ENCODE measurements around the gene MVB12B. TPM values are rescaled to one million over a fixed set of nuclear protein-coding genes. Genes with fewer than 3 reads are reported as not detected.
A peak's percentile ranks its signal among the peaks of the same experiment; 100 is the strongest.
"Not testable (repeated sequence)": the region's sequence is repeated elsewhere in the genome, so short reads cannot be mapped to it uniquely, and the experiment has no call there.

Gene MVB12B
- total RNA-seq, 2 donors from 2014 or later: 13.6 to 13.8 TPM

DNA sequence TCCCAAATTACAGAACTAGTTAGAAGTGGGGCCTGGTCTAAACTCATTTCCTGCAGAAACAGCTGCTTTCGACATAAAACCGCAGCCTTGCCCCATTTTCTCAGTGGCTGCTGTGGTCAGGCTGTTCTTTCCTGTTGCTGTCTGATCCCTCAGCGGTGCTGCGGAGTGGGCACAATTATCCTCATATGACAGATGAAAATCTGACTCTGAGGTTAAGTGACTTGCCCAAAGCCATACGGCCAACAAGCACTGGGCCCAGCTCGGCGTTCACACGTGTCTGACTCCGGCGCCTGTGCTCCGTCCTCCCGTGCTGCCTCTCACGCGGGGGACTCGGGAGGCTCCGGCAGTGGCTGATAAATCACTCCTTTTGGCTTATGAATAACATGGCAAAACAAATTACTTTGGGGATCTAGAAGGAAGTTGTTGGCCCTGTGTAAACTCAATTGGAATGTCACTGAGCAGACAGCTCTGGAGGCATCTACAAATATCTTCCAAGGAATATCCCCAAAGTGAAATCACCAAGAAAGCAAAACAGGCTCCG, 144.5 kb downstream of the MVB12B start:
- intact Hi-C loops (cut with DNase I): no loop called here
- DNase-seq (ENCODE audit: low spot score): peak; percentile 93

DNA sequence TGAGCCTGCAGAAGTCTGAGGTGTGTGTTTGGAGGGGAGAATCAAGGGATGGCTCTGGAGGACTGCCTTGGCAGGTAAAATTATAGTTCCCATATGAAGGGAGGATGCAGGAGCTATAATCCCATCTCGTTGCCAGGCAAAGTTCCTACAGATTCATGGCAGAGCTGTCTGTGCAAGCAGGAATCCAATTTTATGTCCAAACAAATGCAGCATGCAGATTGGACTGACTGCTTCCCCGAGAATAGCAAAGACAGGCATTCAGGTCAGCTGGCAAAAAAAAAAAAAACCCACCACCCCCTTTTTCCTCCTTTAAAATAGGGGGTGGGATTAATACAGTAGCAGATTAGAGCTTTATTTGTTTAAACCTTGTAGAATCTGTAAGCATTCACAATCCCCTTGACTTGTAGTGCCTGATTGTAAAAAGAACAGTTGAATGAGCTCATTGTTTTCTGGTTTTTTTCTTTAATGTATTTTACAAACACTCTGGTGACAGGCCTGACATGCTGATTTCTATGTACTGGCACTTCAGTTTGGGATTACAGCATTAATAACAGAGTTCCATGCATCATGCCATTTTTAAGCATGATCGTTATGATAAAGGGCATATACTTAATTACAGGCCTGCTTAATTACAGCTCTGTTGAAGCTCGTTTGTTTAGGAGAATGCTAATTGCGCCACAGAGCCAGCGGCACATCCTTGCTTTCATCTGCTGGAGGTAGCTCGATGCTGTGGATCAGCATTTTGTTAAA, 145.7 kb downstream of the MVB12B start:
- intact Hi-C loops (cut with DNase I): no loop called here
- DNase-seq (ENCODE audit: low spot score): no peak

DNA sequence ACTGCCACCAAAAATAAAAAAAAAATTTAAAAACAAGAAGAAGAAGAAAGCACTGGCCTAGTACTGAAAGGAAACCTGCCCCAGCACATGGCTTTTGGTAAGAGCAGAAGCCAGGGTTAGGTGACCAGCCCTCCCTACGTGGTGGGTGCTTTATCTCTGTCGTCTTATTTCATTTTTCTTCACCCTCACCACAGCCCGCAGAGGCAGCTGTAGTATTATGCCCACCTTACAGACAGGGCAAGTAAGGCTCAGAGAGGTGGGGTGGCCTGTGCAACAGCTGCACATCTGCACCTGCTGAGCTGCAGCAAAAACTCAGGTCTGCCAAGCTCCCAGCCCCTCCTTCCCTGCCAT, 146.3 kb downstream of the MVB12B start:
- intact Hi-C loops (cut with DNase I): no loop called here

DNA sequence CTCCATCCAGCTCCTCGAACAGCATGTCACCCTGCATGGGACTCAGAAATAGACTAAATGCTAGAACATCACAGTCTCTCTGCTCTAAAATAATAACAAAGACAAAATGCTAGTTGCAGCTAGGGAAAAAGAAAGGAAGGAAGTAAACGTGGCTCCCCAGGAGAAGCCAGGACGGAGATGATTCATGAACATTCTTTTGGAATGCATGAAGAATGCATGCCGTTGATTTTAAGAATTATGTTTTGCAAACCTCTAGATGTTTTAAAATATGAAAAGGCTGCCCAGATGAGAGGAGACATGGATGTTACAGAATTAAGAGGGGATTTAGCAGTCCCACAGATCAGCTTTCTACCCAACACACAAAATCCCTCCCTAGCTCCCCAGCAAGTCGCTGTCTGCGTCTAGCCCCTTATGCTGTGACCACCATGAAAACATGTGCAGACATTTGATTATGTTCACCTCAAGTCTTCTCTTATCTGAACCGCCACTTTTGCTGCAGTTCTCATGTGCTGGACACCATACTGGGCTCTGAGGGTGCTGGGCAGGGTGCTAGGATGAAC, 147.7 kb downstream of the MVB12B start:
- no peak for DNase-seq (ENCODE audit: low spot score)
- intact Hi-C loops (cut with DNase I): no loop called here

More for the DNA sequence above, 146.3 kb downstream of the MVB12B start:
- DNase-seq (ENCODE audit: low spot score): no peak

DNA sequence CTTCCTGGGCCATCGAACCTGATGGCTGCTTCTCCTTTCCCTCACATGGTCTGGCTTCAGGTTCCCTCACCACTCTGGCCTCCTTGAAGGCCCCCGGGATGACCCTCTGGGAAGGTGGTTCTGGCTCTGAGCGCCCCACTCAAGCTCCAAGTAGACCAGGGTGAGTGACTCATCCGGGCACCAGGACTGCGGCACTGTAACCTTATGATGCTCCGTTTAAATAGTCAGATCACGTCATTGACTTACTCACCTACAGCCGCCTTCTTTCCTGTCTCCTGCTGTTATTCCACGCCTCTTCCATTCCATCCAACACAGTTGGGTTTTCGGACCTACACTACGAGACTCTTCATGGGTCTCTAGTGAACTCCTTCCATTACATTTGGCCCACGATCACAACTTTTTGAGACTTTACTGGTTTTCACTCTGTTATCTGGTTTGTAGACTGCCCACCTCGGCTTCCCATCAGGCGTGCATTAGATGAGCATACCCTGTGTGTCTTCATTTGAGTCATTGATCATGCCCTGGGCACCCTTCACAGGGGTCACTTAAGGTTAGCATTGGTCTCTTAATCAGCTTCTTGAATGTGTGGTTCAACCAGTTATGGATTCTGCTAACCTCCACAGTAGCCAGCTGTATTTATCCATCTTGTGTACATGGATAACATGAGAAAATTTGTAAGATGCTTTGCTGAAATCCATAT, 148.3 kb downstream of the MVB12B start:
- DNase-seq (ENCODE audit: low spot score): no peak
- intact Hi-C loops (cut with DNase I): no loop called here

GRCh38 chr9:126475933-126476555, 149.4 kb downstream of the MVB12B start:
- intact Hi-C loops (cut with DNase I): no loop called here
- no peak for DNase-seq (ENCODE audit: low spot score)

DNA sequence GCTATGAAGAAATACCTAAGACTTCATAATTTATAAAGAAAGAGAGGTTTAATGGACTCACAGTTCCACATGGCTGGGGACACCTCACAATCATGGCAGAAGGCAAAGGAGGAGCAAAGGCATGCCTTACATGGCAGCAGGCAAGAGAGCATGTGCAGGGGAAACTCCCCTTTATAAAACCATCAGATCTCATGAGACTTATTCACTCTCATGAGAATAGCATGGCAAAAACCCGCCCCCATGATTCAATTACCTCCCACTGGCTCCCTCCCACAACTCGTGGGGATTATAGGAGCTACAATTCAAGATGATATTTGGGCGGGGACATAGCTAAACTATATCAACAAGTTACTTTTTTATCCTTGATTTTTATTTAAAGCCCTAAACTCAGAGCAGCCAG, 150.8 kb downstream of the MVB12B start:
- DNase-seq (ENCODE audit: low spot score); intact Hi-C loops (cut with DNase I): not testable (repeated sequence)

- intact Hi-C loops (cut with DNase I): no loop called here
- DNase-seq (ENCODE audit: low spot score): no peak
These were observed 151.8 kb downstream of the MVB12B start for GRCh38 chr9:126478216-126478981.

DNA sequence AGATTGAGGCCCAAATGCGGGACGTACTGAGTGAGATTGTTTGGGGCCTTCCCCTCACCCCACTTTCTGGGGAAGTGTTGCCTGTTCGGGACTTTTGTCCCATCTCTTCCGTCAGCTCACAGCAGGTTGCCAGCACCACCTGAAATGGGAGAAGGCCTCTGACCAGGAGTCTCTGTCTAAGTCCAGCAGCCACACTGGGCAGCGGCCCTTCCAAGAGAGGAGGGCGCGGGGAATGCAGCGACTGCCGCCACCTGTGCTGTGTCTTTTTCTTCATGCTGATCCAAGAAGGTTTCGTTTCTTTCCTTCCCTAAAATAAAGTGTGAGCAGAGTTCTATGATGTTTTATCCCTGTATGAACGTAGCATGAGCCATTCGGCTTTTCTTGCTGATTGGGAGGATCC, 152.9 kb downstream of the MVB12B start:
- intact Hi-C loops (cut with DNase I): no loop called here
- DNase-seq (ENCODE audit: low spot score): peak; percentile 41

DNA sequence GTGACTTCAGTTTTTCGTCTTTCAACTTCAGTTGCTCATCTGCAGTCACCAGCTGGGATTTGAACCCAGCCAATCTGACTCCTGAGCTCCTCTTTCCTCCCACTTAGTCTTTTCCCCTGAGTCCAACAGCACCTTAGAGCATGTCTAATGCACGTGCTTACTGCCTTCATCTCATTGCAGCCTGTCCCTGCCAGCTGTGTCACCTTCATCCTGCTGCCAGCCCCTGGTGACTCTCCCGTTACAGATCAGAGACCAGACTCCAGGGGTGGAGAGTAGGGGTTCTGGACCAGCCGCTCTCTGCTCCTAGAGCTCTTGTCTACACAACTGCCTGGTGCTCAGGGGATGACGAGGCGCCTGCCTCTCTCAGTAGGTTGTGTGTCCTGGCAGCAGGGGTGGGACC, 154.2 kb downstream of the MVB12B start:
- peak; percentile 29 for DNase-seq (ENCODE audit: low spot score)
- intact Hi-C loops (cut with DNase I): loop anchor here in 1 of 2 donors (10.0 kb wide), 1 partner anchor 176 kb away; no protein-coding TSS in a partner anchor

DNA sequence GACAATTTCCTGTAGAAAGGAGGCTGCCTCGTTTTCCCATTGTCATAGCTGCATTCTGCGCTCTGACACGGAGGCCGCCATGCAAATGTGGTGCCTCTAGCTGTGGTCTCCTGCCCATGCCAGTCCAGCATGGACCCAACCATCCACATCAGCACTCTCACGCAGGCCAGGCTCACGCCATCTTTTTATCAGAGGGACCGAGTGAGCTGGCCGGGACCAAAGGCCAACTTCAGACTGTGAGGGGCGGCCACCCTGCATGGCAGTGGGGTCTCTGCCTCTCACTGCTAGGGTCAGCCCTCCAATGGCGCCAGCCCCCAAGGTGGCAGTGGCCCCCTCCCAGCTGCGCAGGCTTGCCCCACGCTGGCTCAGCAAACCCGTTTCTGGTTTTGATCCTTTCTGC, 155.2 kb downstream of the MVB12B start:
- peak; percentile 70 for DNase-seq (ENCODE audit: low spot score)
- intact Hi-C loops (cut with DNase I): loop anchor here in 1 of 2 donors (10.0 kb wide), 1 partner anchor 177 kb away; no protein-coding TSS in a partner anchor

GRCh38 chr9:126482361-126483044, 155.9 kb downstream of the MVB12B start:
- intact Hi-C loops (cut with DNase I): loop anchor here in 1 of 2 donors (10.0 kb wide), 1 partner anchor 178 kb away; no protein-coding TSS in a partner anchor
- peak; percentile 89 for DNase-seq (ENCODE audit: low spot score)

GRCh38 chr9:126483468-126484073, 156.9 kb downstream of the MVB12B start:
- peak; percentile 74 for DNase-seq (ENCODE audit: low spot score)
- intact Hi-C loops (cut with DNase I): loop anchor here in 1 of 2 donors (10.0 kb wide), 1 partner anchor 179 kb away; no protein-coding TSS in a partner anchor

GRCh38 chr9:126485662-126486061, 159.0 kb downstream of the MVB12B start:
- DNase-seq (ENCODE audit: low spot score): no peak

GRCh38 chr9:126486276-126486675, 159.6 kb downstream of the MVB12B start:
- DNase-seq (ENCODE audit: low spot score): no peak
- intact Hi-C loops (cut with DNase I): loop anchor here in 1 of 2 donors (10.0 kb wide), 1 partner anchor 181 kb away; no protein-coding TSS in a partner anchor

More at GRCh38 chr9:126485662-126486061, 159.0 kb downstream of the MVB12B start:
- intact Hi-C loops (cut with DNase I): loop anchor here in 1 of 2 donors (10.0 kb wide), 1 partner anchor 181 kb away; no protein-coding TSS in a partner anchor

GRCh38 chr9:126487856-126488255, 161.2 kb downstream of the MVB12B start:
- DNase-seq (ENCODE audit: low spot score): peak; percentile 71
- intact Hi-C loops (cut with DNase I): loop anchor here in 1 of 2 donors (10.0 kb wide), 1 partner anchor 183 kb away; no protein-coding TSS in a partner anchor

DNA sequence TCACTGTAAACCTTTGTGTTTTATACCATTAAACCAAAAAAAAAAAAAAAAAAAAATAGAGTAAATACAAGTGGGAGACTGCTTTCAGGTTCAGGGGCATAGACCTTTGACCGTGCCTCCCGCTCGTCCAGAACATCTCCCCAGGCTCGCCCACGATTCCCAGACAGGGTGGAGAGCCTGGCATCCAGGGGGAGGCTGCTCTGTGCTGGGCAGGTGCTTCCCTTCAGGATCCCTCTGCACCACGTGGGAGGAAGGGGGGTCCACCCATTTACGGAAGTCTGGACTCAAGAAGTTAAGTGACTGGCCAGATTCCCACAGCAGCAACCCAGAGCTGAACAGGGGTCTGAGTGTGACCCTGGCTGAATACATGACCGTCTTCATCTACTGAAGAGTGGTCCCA, 161.7 kb downstream of the MVB12B start:
- intact Hi-C loops (cut with DNase I): loop anchor here in 1 of 2 donors (10.0 kb wide), 1 partner anchor 184 kb away; no protein-coding TSS in a partner anchor
- peak; percentile 80 for DNase-seq (ENCODE audit: low spot score)

Data from posterior vena cava (tissue), 2 donors.